A673 (cell line): ENCODE data around the gene MIAT. TPM values are rescaled to one million over a fixed set of nuclear protein-coding genes. Genes with fewer than 3 reads are reported as not detected.

Experiments used
- BruUV-seq: library from RNA; stranded (reverse); fragments of 400-500 nt; replicated peaks from 2 replicates; lab custom pipeline; 2021; lab: Mats Ljungman, UMichigan
- CTCF ChIA-PET: fragments of 300-600 bp; sonication (Branson Sonifier 250); formaldehyde crosslinking; loops from one replicate; lab custom pipeline; 2022; ENCODE audit warnings: antibody characterized with exemption; lab: Charles Lee
- POLR2A ChIA-PET: fragments of 300-600 bp; sonication (Branson Sonifier 250); formaldehyde crosslinking; loops from one replicate; lab custom pipeline; 2022; ENCODE audit warnings: antibody characterized with exemption; ENCODE audit not compliant: low non-redundant PET; lab: Charles Lee
- DNase-seq: peaks from one replicate; pipeline ENCODE4 v3.0.0-alpha.2; 2015; ENCODE audit warnings: low spot score
- H3K27ac ChIP-seq: fragments of 200-600 bp; sonication (generic); 2 replicates; pipeline ENCODE4 v1.5.1; 2016; ENCODE audit warnings: mixed run types, low read depth, mild to moderate bottlenecking, mixed read lengths, antibody characterized with exemption, low read length; ENCODE audit not compliant: poor library complexity, severe bottlenecking
- H3K27me3 ChIP-seq: fragments of 200-600 bp; sonication (generic); replicated peaks from 2 replicates; pipeline ENCODE4 v1.6.1; 2017; ENCODE audit warnings: mixed run types, low read depth, mild to moderate bottlenecking, mixed read lengths, antibody characterized with exemption, low read length; ENCODE audit not compliant: insufficient read depth, poor library complexity
- H3K36me3 ChIP-seq: fragments of 200-600 bp; sonication (generic); 2 replicates; pipeline ENCODE4 v1.6.1; 2016; ENCODE audit warnings: mixed run types, mild to moderate bottlenecking, mixed read lengths, antibody characterized with exemption, low read length; ENCODE audit not compliant: insufficient read depth, poor library complexity, severe bottlenecking
- H3K4me1 ChIP-seq: fragments of 200-600 bp; sonication (generic); 2 replicates; pipeline ENCODE4 v1.6.1; 2017; ENCODE audit warnings: mixed run types, mild to moderate bottlenecking, mixed read lengths, antibody characterized with exemption, low read length; ENCODE audit not compliant: insufficient read depth, poor library complexity, severe bottlenecking
- H3K4me3 ChIP-seq: fragments of 200-600 bp; sonication (generic); 2 replicates; pipeline ENCODE4 v1.5.1; 2016; ENCODE audit warnings: low read depth, mixed run types, mild to moderate bottlenecking, mixed read lengths, low read length; ENCODE audit not compliant: poor library complexity, severe bottlenecking
- H3K9me3 ChIP-seq: fragments of 200-600 bp; sonication (generic); 2 replicates; pipeline ENCODE4 v1.6.1; 2016; ENCODE audit warnings: mixed run types, low read depth, mild to moderate bottlenecking, mixed read lengths, antibody characterized with exemption, low read length; ENCODE audit not compliant: poor library complexity, severe bottlenecking
- CTCF ChIP-seq: fragments of 300-800, 200-600 bp; sonication (generic); conservative IDR thresholded peaks from 2 replicates; pipeline ENCODE4 v1.5.1; 2017; ENCODE audit warnings: low read depth, mild to moderate bottlenecking, antibody characterized with exemption, low read length, moderate library complexity, mixed read lengths
- EZH2 ChIP-seq: fragments of 200-600 bp; sonication (generic); IDR thresholded peaks from 2 replicates; pipeline ENCODE4 v1.6.1; 2017; ENCODE audit warnings: borderline replicate concordance, low read depth, mild to moderate bottlenecking, mixed read lengths, antibody characterized with exemption, low read length; ENCODE audit not compliant: poor library complexity, severe bottlenecking
- intact Hi-C: fragments of 100-400 bp; cut with micrococcal nuclease; formaldehyde crosslinking; loops from one replicate; pipeline ENCODE4 v1.10.0; 2022; ENCODE audit not compliant: unreplicated experiment
- total RNA-seq: library from RNA; stranded (reverse); gene quantifications from 2 replicates; pipeline ENCODE4 v1.2.3, GENCODE V29; 2021

MIAT gene
- total RNA-seq, 1 experiment from 2014 or later, result 6.2 TPM

GRCh38 chr22:26671317-26672059 lies 14.1 kb downstream of the MIAT start:
- peaks cover 8% of the 10 kb centered on the region for H3K4me1 ChIP-seq
- no peaks in the 10 kb centered on the region for H3K27me3 ChIP-seq
- ChIA-PET CTCF (interaction anchor here (0.5 to 0.7 kb wide), 2 partner anchors 10 to 531 kb away, joined by 3 read pairs; no protein-coding TSS in a partner anchor), POLR2A (no interaction called here)
- peak overlapping the region; percentile 92 for H3K27ac ChIP-seq
- BruUV-seq, result no TSS peak
- TF ChIP-seq CTCF, result no peak
- TF ChIP-seq EZH2, result no peak
- no peaks in the 10 kb centered on the region for H3K9me3 ChIP-seq
- no peak for DNase-seq
- intact Hi-C loops, result loop anchor here (10.0 kb wide), 1 partner anchor 1133 kb away; the partner anchor contains the start of gene MN1
- H3K4me3 ChIP-seq, result no peak overlapping the region
- H3K36me3 ChIP-seq, result no peaks in the 10 kb centered on the region

GRCh38 chr22:26672060-26672471 lies 14.7 kb downstream of the MIAT start:
- H3K9me3 ChIP-seq, result no peaks in the 10 kb centered on the region
- H3K36me3 ChIP-seq, result no peaks in the 10 kb centered on the region
- intact Hi-C loops, result loop anchor here (10.0 kb wide), 1 partner anchor 1133 kb away; the partner anchor contains the start of gene MN1
- CTCF ChIA-PET, result interaction anchor here (0.6 to 0.7 kb wide), 2 partner anchors 8 to 531 kb away, joined by 3 to 5 read pairs; no protein-coding TSS in a partner anchor
- POLR2A ChIA-PET, result interaction anchor here (0.6 kb wide), 1 partner anchor 30 kb away, joined by 9 read pairs; no protein-coding TSS in a partner anchor
- no peaks in the 10 kb centered on the region for H3K27me3 ChIP-seq
- DNase-seq, result no peak
- H3K27ac ChIP-seq, result peak overlapping the region; percentile 92
- H3K4me1 ChIP-seq, result peaks cover 8% of the 10 kb centered on the region
- TF ChIP-seq EZH2, result no peak
- TSS peak; percentile 85 for BruUV-seq
- peak overlapping the region; percentile 72 for H3K4me3 ChIP-seq

- ChIA-PET CTCF (interaction anchor here (0.6 to 0.7 kb wide), 2 partner anchors 9 to 530 kb away, joined by 3 to 5 read pairs; no protein-coding TSS in a partner anchor), POLR2A (interaction anchor here (0.6 kb wide), 2 partner anchors 31 to 897 kb away, joined by 3 to 9 read pairs; no protein-coding TSS in a partner anchor)
- intact Hi-C loops, result loop anchor here (10.0 kb wide), 1 partner anchor 1132 kb away; the partner anchor contains the start of gene MN1
- TF ChIP-seq CTCF (peak; percentile 63), EZH2 (no peak)
- Histone ChIP-seq H3K4me3 (peak overlapping the region; percentile 72), H3K4me1 (peaks cover 8% of the 10 kb centered on the region), H3K36me3 (no peaks in the 10 kb centered on the region), H3K27ac (peak overlapping the region; percentile 92), H3K27me3 (no peaks in the 10 kb centered on the region), H3K9me3 (no peaks in the 10 kb centered on the region)
- peak; percentile 99 for DNase-seq
- BruUV-seq, result no TSS peak
These were observed 15.4 kb downstream of the MIAT start for GRCh38 chr22:26672590-26673468.
